K562 (cell line): Measurements from ENCODE around the gene GALK2. TPM values are rescaled to one million over a fixed set of nuclear protein-coding genes. Genes with fewer than 3 reads are reported as not detected.

Experiments
- ATF3 ChIP-seq, 2 experiments: fragments of 450-650 bp in 1 of 2; sonication (generic) in 1 of 2; formaldehyde crosslinking in 1 of 2; IDR thresholded peaks in 1 of 2; conservative IDR thresholded peaks in 1 of 2; 2 replicates each; pipeline versions ENCODE4 v1.6.1 to v1.8.1; 2016 to 2023; ENCODE audit warnings: mild to moderate bottlenecking in 2 of 2, moderate library complexity in 2 of 2, inconsistent platforms in 1 of 2, missing genetic modification reagents in 1 of 2
- BRD4 ChIP-seq: fragments of 200-600 bp; sonication (generic); IDR thresholded peaks from 2 replicates; pipeline ENCODE4 v1.6.1; 2017; ENCODE audit warnings: inconsistent platforms
- BRF2 ChIP-seq: IDR thresholded peaks from 3 replicates; pipeline ENCODE4 v1.6.1; 2011; ENCODE audit warnings: borderline replicate concordance, mild to moderate bottlenecking; ENCODE audit not compliant: insufficient read length, insufficient read depth
- CREM ChIP-seq: IDR thresholded peaks from 2 replicates; pipeline ENCODE4 v1.6.1; 2014; ENCODE audit warnings: antibody characterized with exemption, low read depth
- MAX ChIP-seq: sonication (generic); formaldehyde crosslinking; IDR thresholded peaks from 2 replicates; pipeline ENCODE4 v1.9.0; 2022; ENCODE audit warnings: mild to moderate bottlenecking, missing genetic modification reagents
- MYC ChIP-seq, 2 experiments: fragments of 250-450 bp in 1 of 2; sonication (Bioruptor Pico) in 1 of 2; IDR thresholded peaks; 2 replicates each; pipeline versions ENCODE4 v1.5.1 to v1.6.1; 2012 to 2021; ENCODE audit warnings: low read depth in 2 of 2, borderline replicate concordance in 1 of 2, improper control_type of control experiment in 1 of 2, low read length in 1 of 2, mild to moderate bottlenecking in 1 of 2, moderate library complexity in 1 of 2
- PBX2 ChIP-seq, 2 experiments: IDR thresholded peaks in 1 of 2; conservative IDR thresholded peaks in 1 of 2; 2 replicates each; pipeline ENCODE4 v1.6.1; 2016; ENCODE audit warnings: low read depth in 2 of 2, mild to moderate bottlenecking in 1 of 2, missing compliant biosample characterization in 1 of 2, missing genetic modification characterization in 1 of 2, moderate library complexity in 1 of 2
- PRMT5 ChIP-seq: sonication (generic); formaldehyde crosslinking; IDR thresholded peaks from 2 replicates; pipeline ENCODE4 v1.5.0; 2020; ENCODE audit warnings: missing genetic modification reagents
- ZBED1 ChIP-seq: IDR thresholded peaks from 2 replicates; pipeline ENCODE4 v1.6.1; 2014
- ZBTB1 ChIP-seq: sonication (generic); formaldehyde crosslinking; IDR thresholded peaks from 2 replicates; pipeline ENCODE4 v1.8.1; 2023; ENCODE audit warnings: missing genetic modification reagents, low read depth, mild to moderate bottlenecking, borderline replicate concordance
- ZBTB34 ChIP-seq: fragments of 250-450 bp; sonication (Bioruptor Pico); IDR thresholded peaks from 2 replicates; pipeline ENCODE4 v1.8.0; 2021; ENCODE audit warnings: mild to moderate bottlenecking, moderate library complexity
- ZNF316 ChIP-seq: fragments of 450-650 bp; IDR thresholded peaks from 2 replicates; pipeline ENCODE4 v1.6.1; 2016
- ZNF584 ChIP-seq: fragments of 200-800 bp; sonication (Bioruptor generic); IDR thresholded peaks from 2 replicates; pipeline ENCODE4 v1.6.1; 2016; ENCODE audit warnings: low read depth, mild to moderate bottlenecking, missing genetic modification characterization, missing compliant biosample characterization
- ZNF592 ChIP-seq: fragments of 450-650 bp; IDR thresholded peaks from 2 replicates; pipeline ENCODE4 v1.6.1; 2017; ENCODE audit warnings: antibody characterized with exemption, mild to moderate bottlenecking
- polyA plus RNA-seq, 8 experiments: library from polyadenylated mRNA; depleted of rRNA in 4 of 8; stranded (reverse) in 5 of 8; unstranded in 3 of 8; fragments of >200 nt; fragmentation: Nextera tagmentation in 2 of 8; fragmentation: Illumina TruSeq in 1 of 8; extraction: Ambion mirVana in 2 of 8; extraction: Trizol in 1 of 8; gene quantifications; 2 replicates each; pipeline versions ENCODE4 v1.2.1 to v1.2.3, GENCODE V29; 2011 to 2014; ENCODE audit warnings: inconsistent platforms in 1 of 8, missing spikeins in 1 of 8
- total RNA-seq, 7 experiments: library from RNA; depleted of rRNA in 6 of 7; stranded (reverse); fragments of >200 nt in 6 of 7; fragmentation: Illumina TruSeq in 2 of 7; extraction: Trizol in 2 of 7; gene quantifications; 2 replicates each; pipeline versions ENCODE4 v1.2.1 to v1.2.3, GENCODE V29; 2011 to 2021; ENCODE audit warnings: low replicate concordance in 1 of 7

Gene GALK2
- total and polyA plus RNA-seq, 9 of the 15 experiments (the other 6 are each of a cell fraction or from before 2014, with no cell fraction given), result 32.8 to 82.0 (median 54.4) TPM

GRCh38 chr15:49155110-49155833, 14.8 kb upstream of the GALK2 start, which contains the start of gene COPS2 (continued):
- TF ChIP-seq ZBTB1 (CRISPR knock-in tag), result peak; percentile 74
- no peak for TF ChIP-seq ZBTB34
- no peak for TF ChIP-seq ZNF584 (CRISPR knock-in tag)
- TF ChIP-seq ZBED1, result no peak; the same call in 1 of the 2 replicates
- TF ChIP-seq ZNF592, result no peak
- peak; percentile 85 for TF ChIP-seq CREM
- TF ChIP-seq ATF3 (IDR thresholded peaks at IDR 0.05), result peak; percentile 40; the same call in 1 of the 2 replicates
- TF ChIP-seq ATF3 (CRISPR knock-in tag; conservative IDR thresholded peaks at IDR 0.05), result no peak
- peak; percentile 46 for TF ChIP-seq MAX (CRISPR knock-in tag)
- TF ChIP-seq PRMT5 (CRISPR knock-in tag), result no peak
- TF ChIP-seq BRF2, result no peak
- TF ChIP-seq MYC (IDR thresholded peaks at IDR 0.05; ENCODE audit: low read depth, low read length), result peak; percentile 71
- no peak; the same call in 1 of the 2 replicates for TF ChIP-seq MYC (CRISPR knock-in tag; IDR thresholded peaks at IDR 0.05; ENCODE audit: borderline replicate concordance, low read depth)
- TF ChIP-seq PBX2 (CRISPR knock-in tag; IDR thresholded peaks at IDR 0.05; ENCODE audit: low read depth), result no peak
- TF ChIP-seq PBX2 (tag; conservative IDR thresholded peaks at IDR 0.05; ENCODE audit: low read depth), result peak; percentile 67
- no peak for TF ChIP-seq ZNF316
- peak; percentile 93 for TF ChIP-seq BRD4
